BE2C (cell line): Measurements from ENCODE around the gene LAMP1.

Source experiments
- DNase-seq: peaks from one replicate; pipeline ENCODE4 v3.0.0-alpha.2; 2020
- H3K27me3 ChIP-seq: fragments of 250-450 bp; sonication (Bioruptor Pico); 2 replicates; pipeline ENCODE4 v1.5.1; 2020; ENCODE audit warnings: mild to moderate bottlenecking
- H3K36me3 ChIP-seq: fragments of 250-450 bp; sonication (Bioruptor Pico); 2 replicates; pipeline ENCODE4 v1.5.1; 2020; ENCODE audit warnings: mild to moderate bottlenecking
- H3K4me1 ChIP-seq: fragments of 250-450 bp; sonication (Bioruptor Pico); 2 replicates; pipeline ENCODE4 v1.5.1; 2020
- H3K4me3 ChIP-seq: 2 replicates; pipeline ENCODE4 v1.5.1; 2011; ENCODE audit warnings: low read depth, low read length
- H3K9me3 ChIP-seq: fragments of 250-450 bp; sonication (Bioruptor Pico); 2 replicates; pipeline ENCODE4 v1.5.1; 2020
- TF ChIP-seq, protein P1 (sequence below): IDR thresholded peaks from 2 replicates; pipeline ENCODE4 v1.5.1; 2012; ENCODE audit warnings: mild to moderate bottlenecking, low read depth, low read length

The LAMP1 gene

DNA sequence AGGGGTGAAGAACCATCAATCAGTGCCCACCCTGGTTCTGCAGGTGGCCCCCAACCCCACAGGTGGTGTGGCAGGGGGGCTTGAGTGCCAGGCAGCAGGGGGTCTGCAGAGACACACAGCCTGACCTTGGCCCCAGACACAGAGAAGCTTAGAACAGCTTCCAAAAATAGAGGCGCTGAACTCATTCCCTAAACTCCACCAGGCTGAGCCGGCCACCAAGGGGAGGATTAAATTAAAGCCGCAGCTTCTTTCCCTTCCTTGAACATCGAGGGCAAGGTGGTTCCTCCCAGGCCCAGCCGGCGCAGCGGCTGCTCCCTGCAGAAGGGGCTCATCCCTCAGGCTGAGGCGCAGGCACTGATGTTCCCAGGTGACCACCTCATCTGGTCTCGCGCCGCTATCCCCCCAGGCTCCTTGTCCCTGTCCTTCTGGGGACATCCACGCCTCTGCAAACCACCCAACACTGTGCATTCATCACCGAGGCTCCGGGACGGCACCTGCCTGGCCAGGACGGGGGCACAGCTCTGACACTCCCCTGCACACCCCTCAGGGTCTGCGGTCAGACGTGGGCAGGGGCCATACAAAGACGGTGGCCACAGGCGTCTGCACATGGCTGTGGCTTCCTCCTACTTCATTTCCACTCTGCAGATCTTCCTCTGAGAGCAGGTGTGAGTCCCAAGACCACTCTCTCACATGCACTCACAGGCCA is 30.9 kb downstream of the LAMP1 start:
- Histone ChIP-seq H3K9me3 (no peaks in the 10 kb centered on the region), H3K27me3 (peaks cover 34% of the 10 kb centered on the region), H3K4me3 (no peak overlapping the region), H3K36me3 (peaks cover 7% of the 10 kb centered on the region), H3K4me1 (no peaks in the 10 kb centered on the region)
- TF ChIP-seq, protein P1, sequence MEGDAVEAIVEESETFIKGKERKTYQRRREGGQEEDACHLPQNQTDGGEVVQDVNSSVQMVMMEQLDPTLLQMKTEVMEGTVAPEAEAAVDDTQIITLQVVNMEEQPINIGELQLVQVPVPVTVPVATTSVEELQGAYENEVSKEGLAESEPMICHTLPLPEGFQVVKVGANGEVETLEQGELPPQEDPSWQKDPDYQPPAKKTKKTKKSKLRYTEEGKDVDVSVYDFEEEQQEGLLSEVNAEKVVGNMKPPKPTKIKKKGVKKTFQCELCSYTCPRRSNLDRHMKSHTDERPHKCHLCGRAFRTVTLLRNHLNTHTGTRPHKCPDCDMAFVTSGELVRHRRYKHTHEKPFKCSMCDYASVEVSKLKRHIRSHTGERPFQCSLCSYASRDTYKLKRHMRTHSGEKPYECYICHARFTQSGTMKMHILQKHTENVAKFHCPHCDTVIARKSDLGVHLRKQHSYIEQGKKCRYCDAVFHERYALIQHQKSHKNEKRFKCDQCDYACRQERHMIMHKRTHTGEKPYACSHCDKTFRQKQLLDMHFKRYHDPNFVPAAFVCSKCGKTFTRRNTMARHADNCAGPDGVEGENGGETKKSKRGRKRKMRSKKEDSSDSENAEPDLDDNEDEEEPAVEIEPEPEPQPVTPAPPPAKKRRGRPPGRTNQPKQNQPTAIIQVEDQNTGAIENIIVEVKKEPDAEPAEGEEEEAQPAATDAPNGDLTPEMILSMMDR = no peak
- no peak for DNase-seq

DNA sequence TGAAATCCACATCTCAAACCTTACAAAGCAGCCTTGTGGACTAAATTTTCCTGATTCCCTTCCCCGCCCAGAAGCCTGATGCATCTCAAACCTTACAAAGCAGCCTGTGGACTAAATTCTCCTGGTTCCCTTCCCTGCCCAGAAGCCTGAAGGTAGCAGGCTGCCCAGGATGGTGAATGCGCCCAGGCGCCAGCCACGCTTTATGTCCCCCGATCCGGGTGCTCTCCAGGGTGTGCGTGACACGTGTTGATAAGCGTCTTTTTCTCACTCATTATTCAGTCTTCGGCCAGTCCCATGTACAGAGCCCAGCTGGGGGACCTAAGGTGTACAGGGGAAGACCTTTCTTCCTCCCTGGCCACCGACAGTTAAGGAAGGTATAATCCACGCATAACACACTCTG is 31.8 kb downstream of the LAMP1 start:
- no peaks in the 10 kb centered on the region for H3K4me1 ChIP-seq
- TF ChIP-seq, protein P1 = no peak
- H3K36me3 ChIP-seq = peaks cover under 1% of the 10 kb centered on the region
- H3K27me3 ChIP-seq = peaks cover 34% of the 10 kb centered on the region
- H3K4me3 ChIP-seq = no peak overlapping the region
- no peaks in the 10 kb centered on the region for H3K9me3 ChIP-seq
- no peak for DNase-seq

DNA sequence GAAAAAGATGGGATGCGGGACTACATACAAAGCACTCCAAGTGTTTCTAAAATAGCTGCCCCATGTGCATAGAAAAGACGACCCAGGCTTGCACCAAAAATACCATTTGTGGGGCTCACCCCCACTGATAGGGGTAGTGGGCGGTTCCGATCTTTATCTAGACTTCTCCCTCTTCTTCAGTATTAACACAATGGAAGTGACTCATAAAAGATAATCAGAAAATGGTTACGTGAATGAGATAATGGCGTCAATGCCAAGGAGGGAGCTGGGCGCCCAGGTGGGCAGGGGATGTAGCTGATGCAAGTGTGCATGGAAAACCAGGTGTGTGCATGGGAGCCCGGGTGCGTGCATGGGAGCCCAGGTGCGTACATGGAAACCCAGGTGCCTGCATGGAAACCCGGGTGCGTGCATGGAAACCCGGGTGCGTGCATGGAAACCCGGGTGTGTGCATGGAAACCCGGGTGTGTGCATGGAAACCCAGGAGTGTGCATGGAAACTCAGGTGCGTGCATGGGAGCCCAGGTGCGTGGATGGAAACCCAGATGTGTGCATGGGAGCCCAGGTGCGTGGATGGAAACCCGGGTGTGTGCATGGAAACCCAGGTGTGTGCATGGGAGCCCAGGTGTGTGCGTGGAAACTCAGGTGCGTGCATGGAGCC is 32.7 kb downstream of the LAMP1 start:
- TF ChIP-seq, protein P1 = no peak
- DNase-seq = no peak
- H3K36me3 ChIP-seq = no peaks in the 10 kb centered on the region

DNA sequence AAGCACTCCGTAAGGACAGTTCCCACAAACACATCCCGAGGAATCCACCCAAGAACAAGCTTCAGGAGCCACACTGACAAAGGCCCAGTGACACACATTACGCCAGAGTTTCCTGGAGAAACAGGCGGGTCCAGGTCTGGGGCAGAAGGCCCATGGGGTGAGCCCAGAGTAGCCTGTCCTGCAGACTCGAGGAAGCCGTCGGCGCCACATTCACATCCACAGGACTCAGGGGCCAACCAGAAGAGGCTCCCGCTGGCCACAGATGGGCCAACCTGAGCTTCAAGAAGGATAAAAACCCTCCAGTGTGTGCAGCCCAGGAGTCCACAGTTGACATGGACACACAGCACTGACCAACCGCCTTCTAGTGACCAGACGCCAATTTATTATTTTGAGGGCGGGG is 35.6 kb downstream of the LAMP1 start:
- H3K9me3 ChIP-seq = no peaks in the 10 kb centered on the region
- H3K4me3 ChIP-seq = no peak overlapping the region
- H3K4me1 ChIP-seq = no peaks in the 10 kb centered on the region
- DNase-seq = no peak
- peaks cover 21% of the 10 kb centered on the region for H3K27me3 ChIP-seq
- no peaks in the 10 kb centered on the region for H3K36me3 ChIP-seq
- TF ChIP-seq, protein P1 = no peak

More for the DNA sequence above, 32.7 kb downstream of the LAMP1 start:
- Histone ChIP-seq H3K4me1 (no peaks in the 10 kb centered on the region), H3K4me3 (no peak overlapping the region), H3K27me3 (peaks cover 34% of the 10 kb centered on the region), H3K9me3 (no peaks in the 10 kb centered on the region)

DNA sequence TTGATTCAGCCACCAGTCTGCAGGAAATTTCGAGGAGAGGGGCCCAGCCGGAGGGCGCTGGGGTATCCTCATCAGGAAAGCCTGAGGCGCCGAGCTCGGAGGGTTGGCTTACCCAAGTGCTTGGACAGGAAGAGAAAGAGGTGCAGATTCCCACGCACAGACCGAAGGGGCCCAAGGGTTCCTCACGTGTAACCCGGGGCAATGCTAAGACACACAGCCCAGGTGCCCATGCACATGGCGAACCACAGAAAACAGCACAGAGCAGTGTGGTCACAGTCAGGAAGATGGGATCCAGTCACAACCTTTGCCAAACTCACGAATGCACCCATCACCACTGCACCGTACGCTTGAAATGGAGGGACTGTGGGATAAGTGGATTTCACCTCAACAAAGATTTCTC is 36.0 kb downstream of the LAMP1 start:
- H3K4me1 ChIP-seq = no peaks in the 10 kb centered on the region
- H3K4me3 ChIP-seq = no peak overlapping the region
- no peaks in the 10 kb centered on the region for H3K36me3 ChIP-seq
- TF ChIP-seq, protein P1 = no peak
- no peak for DNase-seq
- H3K27me3 ChIP-seq = peaks cover 17% of the 10 kb centered on the region
- H3K9me3 ChIP-seq = no peaks in the 10 kb centered on the region

DNA sequence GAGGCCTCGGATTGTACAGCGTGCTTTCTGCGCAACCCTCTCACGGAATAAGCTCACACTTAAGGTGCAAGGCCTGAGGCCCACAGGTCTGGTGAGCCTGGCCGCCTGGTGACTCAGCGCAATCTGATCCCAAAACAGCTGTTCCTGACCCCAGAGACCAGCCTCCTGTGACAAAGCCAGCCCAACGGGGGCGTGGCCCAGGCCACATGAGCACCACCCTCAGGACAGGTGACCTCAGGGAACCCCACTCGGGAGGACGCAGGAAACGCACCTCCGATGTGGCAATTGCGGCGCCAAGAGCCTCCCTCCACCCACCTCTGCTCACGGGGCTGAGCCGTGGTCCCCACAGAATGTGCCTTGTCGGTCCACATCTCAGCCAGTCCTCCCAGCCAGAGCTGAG is 40.5 kb downstream of the LAMP1 start:
- peaks cover 9% of the 10 kb centered on the region for H3K27me3 ChIP-seq
- no peak for DNase-seq
- H3K9me3 ChIP-seq = no peaks in the 10 kb centered on the region
- no peaks in the 10 kb centered on the region for H3K36me3 ChIP-seq
- TF ChIP-seq, protein P1 = no peak
- H3K4me1 ChIP-seq = no peaks in the 10 kb centered on the region
- no peak overlapping the region for H3K4me3 ChIP-seq
